AML-193 (cell line): ENCODE results near the gene GALK1.

Source experiments
- DNase-seq, 2 experiments: peaks; one replicate each; lab custom pipeline; 2025; lab: John Stamatoyannopoulos, UW

Gene GALK1

GRCh38 chr17:75749545-75750389, 15.2 kb downstream of the GALK1 start:
- peak; percentile 68 to 76 for DNase-seq

DNA sequence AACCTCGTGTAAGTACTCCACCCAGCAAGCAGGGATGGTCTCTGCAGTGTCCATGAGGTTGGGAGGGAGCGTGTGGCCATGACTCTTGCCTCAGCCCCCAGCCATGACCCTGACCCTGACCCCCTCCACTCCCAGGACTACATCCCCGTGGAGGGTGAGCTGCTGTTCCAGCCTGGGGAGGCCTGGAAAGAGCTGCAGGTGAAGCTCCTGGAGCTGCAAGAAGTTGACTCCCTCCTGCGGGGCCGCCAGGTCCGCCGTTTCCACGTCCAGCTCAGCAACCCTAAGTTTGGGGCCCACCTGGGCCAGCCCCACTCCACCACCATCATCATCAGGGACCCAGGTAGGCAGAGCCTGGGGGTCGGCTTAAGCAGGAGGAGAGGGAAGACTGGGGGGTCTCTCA, 16.3 kb downstream of the GALK1 start:
- DNase-seq = no peak

GRCh38 chr17:75743625-75744206, 21.3 kb downstream of the GALK1 start:
- no peak for DNase-seq

- no peak for DNase-seq
These were observed 22.7 kb downstream of the GALK1 start for GRCh38 chr17:75742337-75742736.

DNA sequence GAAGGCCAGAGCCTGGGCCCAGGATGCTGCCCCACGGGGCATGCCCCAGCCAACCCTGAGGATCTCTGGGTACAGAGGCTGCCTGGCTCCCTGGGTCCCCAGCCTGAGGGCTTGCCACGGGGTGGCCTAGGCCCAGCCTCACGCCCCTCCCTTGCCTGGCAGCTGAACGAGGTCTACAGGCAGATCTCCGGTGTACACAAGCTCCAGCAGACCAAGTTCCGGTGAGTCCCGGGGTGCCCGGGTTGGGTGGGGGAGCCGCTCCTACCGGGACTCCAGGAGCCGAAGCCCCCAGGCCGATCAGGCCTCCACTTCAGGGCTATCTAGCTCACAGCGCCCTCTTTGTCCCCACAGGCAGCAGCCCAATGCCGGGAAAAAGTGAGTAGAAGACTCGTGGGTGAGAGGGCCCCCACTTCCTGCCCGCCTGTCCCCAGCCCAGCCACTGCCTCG, 24.3 kb downstream of the GALK1 start:
- no peak for DNase-seq

DNA sequence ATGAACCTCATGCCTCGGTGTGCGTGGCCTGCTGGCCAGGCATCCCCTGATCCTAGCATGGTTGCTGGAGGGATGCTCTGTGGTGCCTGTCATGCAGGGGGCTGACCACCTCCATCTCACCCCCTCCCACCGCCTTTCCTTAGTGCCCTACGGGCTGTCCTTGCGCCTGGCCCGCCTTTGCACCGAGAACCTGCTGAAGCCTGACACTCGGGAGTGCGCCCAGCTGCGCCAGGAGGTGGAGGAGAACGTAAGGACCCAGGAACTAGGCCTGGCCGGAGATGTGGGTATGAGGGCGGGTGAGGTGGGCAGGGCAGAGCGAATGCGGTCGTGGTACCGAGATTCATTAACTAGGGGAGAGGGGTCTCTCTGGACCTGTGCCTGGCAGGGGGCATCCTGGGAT, 24.8 kb downstream of the GALK1 start:
- DNase-seq = no peak

DNA sequence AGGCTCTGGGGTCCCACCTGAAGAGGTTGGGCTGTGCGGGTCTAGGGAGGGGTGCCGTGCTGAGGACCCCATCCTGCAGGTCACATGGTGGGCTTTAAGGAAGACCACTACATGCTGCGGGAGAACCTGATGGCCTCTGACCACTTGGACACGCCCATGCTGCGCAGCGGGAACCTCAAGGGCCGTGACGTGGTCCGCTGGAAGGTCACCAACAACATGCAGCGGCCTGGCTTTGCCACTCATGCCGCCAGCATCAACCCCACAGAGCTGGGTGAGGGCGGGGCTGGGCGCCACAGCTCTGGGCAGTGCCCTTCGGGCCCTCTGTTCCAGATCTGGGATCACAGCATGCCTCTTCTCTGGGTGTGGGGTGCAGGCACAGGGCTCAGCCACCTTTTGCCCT, 25.2 kb downstream of the GALK1 start:
- no peak for DNase-seq

DNA sequence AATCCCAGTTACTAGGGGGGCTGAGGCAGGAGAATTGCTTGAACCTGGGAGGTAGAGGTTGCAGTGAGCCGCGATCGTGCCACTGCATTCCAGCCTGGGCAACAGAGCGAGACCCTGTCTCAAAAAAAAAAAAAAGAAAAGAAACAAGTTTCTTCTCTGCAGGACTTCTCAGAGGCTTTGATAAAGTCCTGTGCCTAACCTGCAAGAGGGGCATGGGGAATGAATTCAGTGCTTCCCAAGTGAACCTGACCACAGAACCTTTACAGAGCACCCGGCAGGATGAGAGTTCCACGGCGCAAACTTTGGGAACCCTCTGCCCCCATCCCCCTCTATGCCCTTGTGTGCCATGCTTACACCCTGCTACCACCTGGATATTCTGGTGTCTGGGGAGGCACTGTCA, 25.8 kb downstream of the GALK1 start:
- DNase-seq = no peak

GRCh38 chr17:75738218-75738802, 26.7 kb downstream of the GALK1 start:
- peak; percentile 94 for DNase-seq

GRCh38 chr17:75737133-75737962, 27.6 kb downstream of the GALK1 start:
- DNase-seq = no peak

GRCh38 chr17:75736173-75736835, 28.7 kb downstream of the GALK1 start:
- no peak for DNase-seq

- DNase-seq = no peak
These were observed 30.2 kb downstream of the GALK1 start for GRCh38 chr17:75734674-75735294.

DNA sequence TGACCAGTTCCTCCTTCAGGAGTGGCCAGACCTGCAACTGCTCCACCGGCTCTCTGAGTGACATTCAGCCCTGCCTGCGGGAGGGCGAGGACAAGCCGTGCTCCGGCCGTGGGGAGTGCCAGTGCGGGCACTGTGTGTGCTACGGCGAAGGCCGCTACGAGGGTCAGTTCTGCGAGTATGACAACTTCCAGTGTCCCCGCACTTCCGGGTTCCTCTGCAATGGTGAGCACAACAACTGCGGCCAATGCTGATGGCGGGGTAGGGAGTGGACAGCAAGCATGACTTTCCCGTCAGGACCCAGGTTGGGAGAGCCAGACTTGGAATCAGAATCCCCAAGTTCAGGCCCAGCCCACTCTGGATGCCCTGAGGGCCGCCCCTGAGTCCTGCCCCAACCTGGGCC, 31.5 kb downstream of the GALK1 start:
- DNase-seq = no peak

- DNase-seq = no peak
These were observed 33.1 kb downstream of the GALK1 start for GRCh38 chr17:75731716-75732498.

- DNase-seq = no peak
These were observed 33.8 kb downstream of the GALK1 start for GRCh38 chr17:75731086-75731715.

GRCh38 chr17:75730065-75730464, 34.9 kb downstream of the GALK1 start:
- no peak for DNase-seq

DNA sequence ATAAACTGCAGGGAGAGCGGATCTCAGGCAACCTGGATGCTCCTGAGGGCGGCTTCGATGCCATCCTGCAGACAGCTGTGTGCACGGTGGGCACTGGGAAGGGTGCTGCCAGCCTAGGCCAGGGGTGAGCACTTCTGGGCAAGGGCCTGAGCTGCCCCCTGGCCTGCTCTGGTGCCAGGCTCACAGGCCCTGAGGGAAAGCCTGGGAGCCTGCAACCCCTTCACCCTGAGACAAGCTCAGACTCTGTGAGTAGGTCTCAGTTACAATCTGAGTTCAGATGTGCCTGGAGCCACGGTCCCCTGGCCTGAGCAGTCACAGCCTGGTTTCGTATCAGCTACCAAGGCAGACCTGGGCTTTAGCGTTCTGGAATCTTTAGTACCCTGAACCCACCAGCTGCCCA, 35.6 kb downstream of the GALK1 start:
- no peak for DNase-seq

GRCh38 chr17:75727391-75727790, 37.6 kb downstream of the GALK1 start:
- DNase-seq = no peak

- DNase-seq = no peak
These were observed 39.5 kb downstream of the GALK1 start for GRCh38 chr17:75725504-75725903.
